Osteoblast (primary cell): ENCODE measurements around the gene NRSN2. TPM values are rescaled to one million over a fixed set of nuclear protein-coding genes. Genes with fewer than 3 reads are reported as not detected.

Source experiments
- DNase-seq: peaks from one replicate; pipeline ENCODE4 v3.0.0; 2011; ENCODE audit warnings: low spot score, mixed read lengths; ENCODE audit not compliant: insufficient read length; ENCODE audit errors: missing footprints
- H2AFZ ChIP-seq: 2 replicates; pipeline ENCODE4 v1.6.0; 2011; ENCODE audit warnings: mild to moderate bottlenecking, low read length
- H3K27ac ChIP-seq: 2 replicates; pipeline ENCODE4 v1.5.1; 2011; ENCODE audit warnings: mild to moderate bottlenecking, low read depth, low read length, moderate library complexity
- H3K27me3 ChIP-seq: 2 replicates; pipeline ENCODE4 v1.6.0; 2012; ENCODE audit warnings: mild to moderate bottlenecking, control low read depth, inconsistent platforms, low read length, moderate library complexity; ENCODE audit not compliant: insufficient read depth
- H3K36me3 ChIP-seq: 2 replicates; pipeline ENCODE4 v1.5.1; 2011; ENCODE audit warnings: mild to moderate bottlenecking, low read length, control low read depth, moderate library complexity; ENCODE audit not compliant: insufficient read depth
- H3K4me1 ChIP-seq: 2 replicates; pipeline ENCODE4 v1.5.1; 2011; ENCODE audit warnings: mild to moderate bottlenecking, low read length, control low read depth, moderate library complexity; ENCODE audit not compliant: insufficient read depth
- H3K4me2 ChIP-seq: 2 replicates; pipeline ENCODE4 v1.6.0; 2011; ENCODE audit warnings: mild to moderate bottlenecking, low read length; ENCODE audit not compliant: insufficient read depth
- H3K4me3 ChIP-seq: fragments of 200-600 bp; sonication (generic); 3 replicates; pipeline ENCODE4 v1.5.1; 2012; ENCODE audit warnings: mild to moderate bottlenecking, low read length, inconsistent platforms; ENCODE audit not compliant: insufficient read depth
- H3K79me2 ChIP-seq: 2 replicates; pipeline ENCODE4 v1.6.0; 2012; ENCODE audit warnings: mild to moderate bottlenecking, low read length, control low read depth, inconsistent platforms; ENCODE audit not compliant: insufficient read depth
- H3K9me3 ChIP-seq: 2 replicates; pipeline ENCODE4 v1.5.1; 2011; ENCODE audit warnings: low read depth, low read length, control low read depth
- H4K20me1 ChIP-seq: 2 replicates; pipeline ENCODE4 v1.6.0; 2012; ENCODE audit warnings: mild to moderate bottlenecking, low read length, control low read depth; ENCODE audit not compliant: insufficient read depth
- total RNA-seq: library from RNA; depleted of rRNA; stranded (reverse); fragments of >200 nt; gene quantifications from 2 replicates; pipeline ENCODE4 v1.2.3, GENCODE V29; 2012
- TF ChIP-seq, protein P1 (sequence below): IDR thresholded peaks from 2 replicates; pipeline ENCODE4 v1.5.1; 2011; ENCODE audit warnings: mild to moderate bottlenecking, low read depth, low read length, moderate library complexity; ENCODE audit errors: extremely low read depth

Gene NRSN2
- total RNA-seq, 1 donor: 49.6 TPM

DNA sequence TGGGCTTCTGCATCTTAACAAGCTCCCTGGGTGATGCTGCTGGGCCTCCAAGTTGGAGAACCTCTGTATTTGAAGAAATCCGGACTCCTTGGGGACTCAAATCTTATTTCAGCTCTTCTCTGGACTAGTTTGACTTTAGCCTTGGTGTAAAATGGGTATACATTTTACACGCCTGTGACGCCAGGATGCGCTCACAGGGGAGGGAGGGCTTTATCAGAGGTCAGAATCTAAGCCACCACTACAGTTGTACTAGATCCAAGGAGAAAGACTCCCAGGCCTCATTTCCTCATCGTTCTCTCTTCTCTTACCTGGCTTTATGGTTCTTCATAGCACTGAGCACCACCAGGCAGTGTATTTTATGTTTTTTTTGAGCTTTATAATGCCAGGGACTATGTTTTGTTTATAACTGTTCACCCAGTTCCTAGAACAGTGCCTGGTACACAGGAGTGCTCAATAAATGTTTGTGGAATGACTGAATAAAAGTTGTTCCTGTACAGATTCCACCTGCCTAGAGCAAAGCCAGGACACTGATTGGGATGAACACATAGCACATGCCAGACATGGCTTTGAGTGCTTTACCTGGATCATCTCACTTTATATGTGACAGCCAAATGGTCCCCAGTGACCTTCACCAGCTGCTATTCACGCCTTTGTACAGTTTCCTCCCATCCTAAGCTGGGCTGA is 56.1 kb downstream of the NRSN2 start:
- H4K20me1 ChIP-seq: no peaks in the 10 kb centered on the region
- H3K27me3 ChIP-seq: no peaks in the 10 kb centered on the region
- no peaks in the 10 kb centered on the region for H3K36me3 ChIP-seq
- H3K4me2 ChIP-seq: no peak overlapping the region
- no peak overlapping the region for H3K4me3 ChIP-seq
- no peak overlapping the region for H3K27ac ChIP-seq
- peaks cover 6% of the 10 kb centered on the region for H3K4me1 ChIP-seq
- no peaks in the 10 kb centered on the region for H3K79me2 ChIP-seq
- H3K9me3 ChIP-seq: no peaks in the 10 kb centered on the region
- H2AFZ ChIP-seq: no peak overlapping the region
- TF ChIP-seq, protein P1, sequence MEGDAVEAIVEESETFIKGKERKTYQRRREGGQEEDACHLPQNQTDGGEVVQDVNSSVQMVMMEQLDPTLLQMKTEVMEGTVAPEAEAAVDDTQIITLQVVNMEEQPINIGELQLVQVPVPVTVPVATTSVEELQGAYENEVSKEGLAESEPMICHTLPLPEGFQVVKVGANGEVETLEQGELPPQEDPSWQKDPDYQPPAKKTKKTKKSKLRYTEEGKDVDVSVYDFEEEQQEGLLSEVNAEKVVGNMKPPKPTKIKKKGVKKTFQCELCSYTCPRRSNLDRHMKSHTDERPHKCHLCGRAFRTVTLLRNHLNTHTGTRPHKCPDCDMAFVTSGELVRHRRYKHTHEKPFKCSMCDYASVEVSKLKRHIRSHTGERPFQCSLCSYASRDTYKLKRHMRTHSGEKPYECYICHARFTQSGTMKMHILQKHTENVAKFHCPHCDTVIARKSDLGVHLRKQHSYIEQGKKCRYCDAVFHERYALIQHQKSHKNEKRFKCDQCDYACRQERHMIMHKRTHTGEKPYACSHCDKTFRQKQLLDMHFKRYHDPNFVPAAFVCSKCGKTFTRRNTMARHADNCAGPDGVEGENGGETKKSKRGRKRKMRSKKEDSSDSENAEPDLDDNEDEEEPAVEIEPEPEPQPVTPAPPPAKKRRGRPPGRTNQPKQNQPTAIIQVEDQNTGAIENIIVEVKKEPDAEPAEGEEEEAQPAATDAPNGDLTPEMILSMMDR: no peak
- DNase-seq: peak; percentile 63

DNA sequence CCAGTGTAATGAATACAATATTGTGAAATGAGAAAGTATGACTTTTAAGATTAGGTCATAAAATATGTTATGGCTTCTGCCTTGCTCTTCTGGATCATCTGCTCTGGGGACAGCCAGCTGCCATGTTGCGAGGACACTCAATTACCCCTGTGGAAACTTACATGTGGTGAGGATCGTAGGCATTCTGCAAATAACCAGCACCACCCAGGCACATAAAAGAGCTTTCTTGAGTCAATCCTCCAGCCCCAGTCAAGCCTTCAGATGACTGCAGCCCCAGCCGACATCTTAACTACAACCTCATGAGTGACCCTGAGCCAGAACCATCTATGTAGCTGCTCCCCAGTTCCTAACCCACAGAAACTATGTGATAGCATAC is 56.7 kb downstream of the NRSN2 start:
- no peak for DNase-seq
- Histone ChIP-seq H4K20me1 (peaks cover 2% of the 10 kb centered on the region), H3K9me3 (no peaks in the 10 kb centered on the region), H3K4me1 (peaks cover 6% of the 10 kb centered on the region), H3K79me2 (peaks cover 4% of the 10 kb centered on the region), H3K27me3 (no peaks in the 10 kb centered on the region), H3K36me3 (no peaks in the 10 kb centered on the region), H3K4me3 (no peak overlapping the region), H3K27ac (no peak overlapping the region), H2AFZ (no peak overlapping the region), H3K4me2 (no peak overlapping the region)
- TF ChIP-seq, protein P1: no peak

DNA sequence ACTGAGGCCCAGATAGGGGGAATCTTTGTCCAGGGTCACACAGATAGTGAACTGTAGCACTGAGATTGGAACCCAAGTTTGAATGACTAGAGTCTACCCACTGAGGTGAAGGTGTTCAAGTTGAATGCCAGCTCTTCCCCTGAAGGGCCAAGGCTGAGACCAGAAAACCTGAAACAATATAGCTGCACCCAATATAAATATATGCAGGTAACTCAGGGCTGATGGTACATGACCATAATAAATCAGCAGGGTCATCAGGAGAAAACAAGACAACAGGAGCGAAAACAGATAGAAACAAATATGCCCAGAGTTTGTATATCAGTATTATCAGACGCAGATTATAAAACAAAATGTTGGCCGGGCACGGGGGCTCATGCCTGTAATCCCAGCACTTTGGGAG is 57.2 kb downstream of the NRSN2 start:
- Histone ChIP-seq H2AFZ (no peak overlapping the region), H3K4me1 (peaks cover 10% of the 10 kb centered on the region), H3K36me3 (no peaks in the 10 kb centered on the region), H4K20me1 (peaks cover 7% of the 10 kb centered on the region), H3K4me2 (no peak overlapping the region), H3K27ac (no peak overlapping the region), H3K4me3 (no peak overlapping the region), H3K9me3 (no peaks in the 10 kb centered on the region), H3K27me3 (no peaks in the 10 kb centered on the region), H3K79me2 (peaks cover 9% of the 10 kb centered on the region)
- no peak for DNase-seq
- TF ChIP-seq, protein P1: no peak

Other genes starting within 250 kb of the NRSN2 start
- not detected in 2 replicates for gene DEFB126, start 204.5 kb upstream of the NRSN2 start, total RNA-seq
- not detected in 2 replicates for gene DEFB127, start 189.7 kb upstream of the NRSN2 start, total RNA-seq
- gene DEFB128, start 157.4 kb upstream of the NRSN2 start, total RNA-seq: not detected in 2 replicates
- not detected in 2 replicates for gene DEFB129, start 119.9 kb upstream of the NRSN2 start, total RNA-seq
- gene DEFB132, start 89.4 kb upstream of the NRSN2 start, total RNA-seq: not detected in 2 replicates
- 2.2 and 3.5 TPM in 2 replicates for gene C20orf96, start 56.4 kb upstream of the NRSN2 start, total RNA-seq
- 9.0 and 9.4 TPM in 2 replicates for gene ZCCHC3, start 49.5 kb upstream of the NRSN2 start, total RNA-seq
- 6.2 and 6.9 TPM in 2 replicates for gene SOX12, start 21.6 kb upstream of the NRSN2 start, total RNA-seq
- gene TRIB3, start 33.6 kb downstream of the NRSN2 start, total RNA-seq: 176 and 213 TPM in 2 replicates
- gene RBCK1, start 61.2 kb downstream of the NRSN2 start, total RNA-seq: 73.1 and 104 TPM in 2 replicates
- 57.5 and 64.8 TPM in 2 replicates for gene TBC1D20, start 115.4 kb downstream of the NRSN2 start, total RNA-seq
- 82.9 and 90.5 TPM in 2 replicates for gene CSNK2A1, start 196.7 kb downstream of the NRSN2 start, total RNA-seq